Thyroid gland (tissue), 4 donors: ENCODE measurements around the gene UMODL1. TPM values are rescaled to one million over a fixed set of nuclear protein-coding genes. Genes with fewer than 3 reads are reported as not detected.

Experiments used
- DNase-seq, 2 donors: peaks; one replicate each; pipeline ENCODE4 v3.0.0-alpha.2; 2019
- H3K27ac ChIP-seq, 3 donors: fragments of 200-600 bp; sonication (generic); 1 replicate in 2 of 3; 2 replicates in 1 of 3; pipeline ENCODE4 v1.5.1; 2016 to 2019; ENCODE audit warnings: mild to moderate bottlenecking in 1 of 3, moderate library complexity in 1 of 3
- H3K27me3 ChIP-seq: fragments of 200-600 bp; sonication (generic); one replicate; pipeline ENCODE4 v1.5.1; 2019
- H3K36me3 ChIP-seq, 2 donors: fragments of 200-600 bp; sonication (generic); one replicate each; pipeline ENCODE4 v1.5.1; 2016 to 2019
- H3K4me1 ChIP-seq, 2 donors: fragments of 200-600 bp; sonication (generic); one replicate each; pipeline ENCODE4 v1.5.1; 2017 to 2019
- H3K4me3 ChIP-seq, 3 donors: fragments of 200-600 bp; sonication (generic); replicated peaks in 1 of 3; 1 replicate in 2 of 3; 2 replicates in 1 of 3; pipeline ENCODE4 v1.5.1; 2016; ENCODE audit warnings: mild to moderate bottlenecking in 1 of 3
- H3K9me3 ChIP-seq: fragments of 200-600 bp; sonication (generic); one replicate; pipeline ENCODE4 v1.5.1; 2017
- POLR2A ChIP-seq, 2 donors: fragments of 450-650 bp; IDR thresholded peaks; one replicate each; pipeline ENCODE4 v1.6.1; 2017; ENCODE audit warnings: antibody characterized with exemption in 2 of 2, mild to moderate bottlenecking in 2 of 2, moderate library complexity in 1 of 2
- WGBS, 2 donors: methylation state at CpG; one replicate each; pipeline ENCODE4 v1.1.5; 2017; 5-methylcytosine and 5-hydroxymethylcytosine counted together
- intact Hi-C: fragments of 100-400 bp; cut with DNase I; formaldehyde crosslinking; loops from one replicate; pipeline ENCODE4 v1.15.1; 2023
- total RNA-seq, 4 donors: library from RNA; depleted of rRNA; stranded (reverse); fragments of >200 nt; gene quantifications; one replicate each; pipeline ENCODE4 v1.2.3, GENCODE V29; 2016
- TF ChIP-seq, protein P1 (sequence below), 6 experiments: fragments of 200-600 bp in 3 of 6; fragments of 450-650 bp in 3 of 6; sonication (generic) in 3 of 6; IDR thresholded peaks; one replicate each; pipeline ENCODE4 v1.5.1; 2016 to 2019; ENCODE audit warnings: antibody characterized with exemption in 6 of 6, mild to moderate bottlenecking in 2 of 6, inconsistent platforms in 1 of 6, moderate library complexity in 1 of 6

Gene UMODL1
- total RNA-seq, 4 donors from 2014 or later: not detected

DNA sequence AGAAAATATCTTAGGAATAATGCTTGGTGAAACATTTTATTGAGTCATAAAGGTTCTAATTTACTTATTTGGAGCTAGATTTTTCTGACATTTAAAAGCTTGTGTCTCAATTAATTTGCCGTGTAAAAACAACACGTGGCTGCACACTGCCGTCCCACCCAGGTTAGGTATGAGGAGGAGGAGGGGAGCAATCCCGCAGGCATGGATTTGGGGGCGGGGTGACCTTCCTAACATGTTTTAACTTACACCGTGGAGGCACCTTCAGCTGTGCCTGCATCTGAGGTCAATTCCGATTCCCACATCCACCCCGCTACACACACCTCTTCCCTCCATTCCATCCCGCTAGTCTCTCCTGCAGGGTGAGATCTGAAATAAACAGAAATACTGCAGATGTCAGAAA is 28.5 kb upstream of the UMODL1 start:
- intact Hi-C loops: no loop called here
- Histone ChIP-seq H3K27ac (no peak overlapping the region), H3K4me1 (peaks cover 0 to 17% of the 10 kb centered on the region in 2 donors), H3K27me3 (no peaks in the 10 kb centered on the region), H3K9me3 (no peaks in the 10 kb centered on the region), H3K36me3 (no peaks in the 10 kb centered on the region), H3K4me3 (no peak overlapping the region)
- WGBS, 2 donors: 81 to 83% methylated on average over 9 of the region's 9 CpGs
- TF ChIP-seq POLR2A (IDR thresholded peaks at IDR 0.05): no peak
- TF ChIP-seq, protein P1, sequence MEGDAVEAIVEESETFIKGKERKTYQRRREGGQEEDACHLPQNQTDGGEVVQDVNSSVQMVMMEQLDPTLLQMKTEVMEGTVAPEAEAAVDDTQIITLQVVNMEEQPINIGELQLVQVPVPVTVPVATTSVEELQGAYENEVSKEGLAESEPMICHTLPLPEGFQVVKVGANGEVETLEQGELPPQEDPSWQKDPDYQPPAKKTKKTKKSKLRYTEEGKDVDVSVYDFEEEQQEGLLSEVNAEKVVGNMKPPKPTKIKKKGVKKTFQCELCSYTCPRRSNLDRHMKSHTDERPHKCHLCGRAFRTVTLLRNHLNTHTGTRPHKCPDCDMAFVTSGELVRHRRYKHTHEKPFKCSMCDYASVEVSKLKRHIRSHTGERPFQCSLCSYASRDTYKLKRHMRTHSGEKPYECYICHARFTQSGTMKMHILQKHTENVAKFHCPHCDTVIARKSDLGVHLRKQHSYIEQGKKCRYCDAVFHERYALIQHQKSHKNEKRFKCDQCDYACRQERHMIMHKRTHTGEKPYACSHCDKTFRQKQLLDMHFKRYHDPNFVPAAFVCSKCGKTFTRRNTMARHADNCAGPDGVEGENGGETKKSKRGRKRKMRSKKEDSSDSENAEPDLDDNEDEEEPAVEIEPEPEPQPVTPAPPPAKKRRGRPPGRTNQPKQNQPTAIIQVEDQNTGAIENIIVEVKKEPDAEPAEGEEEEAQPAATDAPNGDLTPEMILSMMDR (IDR thresholded peaks at IDR 0.05): no peak
- no peak for DNase-seq

- intact Hi-C loops: no loop called here
- Histone ChIP-seq H3K36me3 (no peaks in the 10 kb centered on the region), H3K9me3 (no peaks in the 10 kb centered on the region), H3K27ac (no peak overlapping the region), H3K4me1 (peaks cover 0 to 22% of the 10 kb centered on the region in 2 donors), H3K27me3 (no peaks in the 10 kb centered on the region), H3K4me3 (no peak overlapping the region)
- TF ChIP-seq, protein P1 (IDR thresholded peaks at IDR 0.05): no peak
- DNase-seq: no peak
- WGBS, 2 donors: 91% methylated on average over 16 of the region's 16 CpGs
These were observed 27.8 kb upstream of the UMODL1 start for GRCh38 chr21:42043201-42043895.

DNA sequence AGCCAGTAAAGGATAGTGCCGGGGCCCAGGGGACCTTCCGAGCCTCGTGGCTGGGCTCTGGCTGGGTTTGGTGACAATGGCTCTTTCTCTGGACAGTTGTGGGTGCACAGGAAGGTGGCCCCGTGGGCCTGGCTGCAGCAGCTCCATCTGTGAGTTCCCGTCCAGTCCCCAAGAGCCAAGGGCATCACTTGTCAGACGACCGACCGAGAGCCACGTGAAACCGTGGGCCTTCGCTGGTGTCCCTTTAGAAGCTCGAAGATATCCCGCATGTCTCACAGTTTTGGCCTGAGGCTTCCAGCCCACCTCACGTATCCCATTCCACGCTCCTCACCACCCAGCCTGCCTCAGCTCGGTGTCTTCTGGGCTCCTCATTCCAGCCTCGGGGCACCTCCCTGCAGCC is 27.2 kb upstream of the UMODL1 start:
- no peak for DNase-seq
- Histone ChIP-seq H3K27ac (no peak overlapping the region), H3K4me3 (no peak overlapping the region), H3K27me3 (no peaks in the 10 kb centered on the region), H3K4me1 (peaks cover 0 to 26% of the 10 kb centered on the region in 2 donors), H3K9me3 (no peaks in the 10 kb centered on the region), H3K36me3 (no peaks in the 10 kb centered on the region)
- whole genome bisulfite sequencing, 2 donors: 94 to 99% methylated on average over 16 of the region's 17 CpGs
- TF ChIP-seq POLR2A (IDR thresholded peaks at IDR 0.05): no peak
- TF ChIP-seq, protein P1 (IDR thresholded peaks at IDR 0.05): no peak
- intact Hi-C loops: no loop called here

DNA sequence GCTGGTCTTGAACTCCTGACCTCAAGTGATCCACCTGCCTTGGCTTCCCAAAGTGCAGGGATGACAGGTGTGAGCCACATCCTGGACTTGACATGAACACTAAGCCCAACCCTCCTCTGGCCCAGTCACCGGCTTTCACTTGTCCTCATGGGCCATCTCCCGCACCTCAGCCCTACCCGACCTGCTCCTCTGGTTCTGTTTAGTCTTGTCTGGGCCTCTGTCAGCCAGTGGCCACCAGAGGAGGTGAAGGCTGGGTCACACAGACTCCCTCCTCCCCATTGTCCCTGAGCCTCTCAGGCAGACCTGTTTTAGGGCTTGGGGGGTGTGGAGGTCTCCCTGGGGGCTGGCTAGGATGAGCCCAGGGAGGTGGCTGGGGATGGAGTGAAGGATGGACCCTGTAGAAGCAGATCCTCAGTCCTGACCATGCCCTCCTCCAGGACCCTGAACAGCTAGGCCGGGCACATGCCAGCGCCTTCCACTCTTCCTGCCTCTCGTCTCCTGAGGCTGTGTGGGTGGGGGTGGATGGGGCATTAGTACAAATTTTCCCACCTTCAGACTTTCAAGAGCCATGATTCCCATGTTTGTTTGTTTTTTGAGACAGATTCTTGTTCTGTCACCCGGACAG is 26.1 kb upstream of the UMODL1 start:
- Histone ChIP-seq H3K27me3 (no peaks in the 10 kb centered on the region), H3K27ac (no peak overlapping the region), H3K4me3 (no peak overlapping the region), H3K9me3 (no peaks in the 10 kb centered on the region), H3K36me3 (no peaks in the 10 kb centered on the region), H3K4me1 (peaks cover 0 to 17% of the 10 kb centered on the region in 2 donors)
- WGBS, 2 donors: 67 to 68% methylated on average over 7 of the region's 7 CpGs
- intact Hi-C loops: no loop called here
- TF ChIP-seq POLR2A (IDR thresholded peaks at IDR 0.05): no peak
- TF ChIP-seq, protein P1 (IDR thresholded peaks at IDR 0.05): no peak
- DNase-seq: peak; percentile 26 to 29
